ENCODE results near the gene CDH26. TPM values are rescaled to one million over a fixed set of nuclear protein-coding genes. Genes with fewer than 3 reads are reported as not detected.

The CDH26 gene
- total RNA-seq, 2 experiments from 2014 or later, result 0.19 to 0.36 TPM

GRCh38 chr20:60058879-60059278 is 100.7 kb downstream of the CDH26 start:
- Histone ChIP-seq H2AFZ (ENCODE audit: low read length) (peak overlapping the region; percentile 65; the same call in 1 of the 2 replicates), H4K20me1 (ENCODE audit: insufficient read depth, low read length) (no peaks in the 10 kb centered on the region), H3K4me2 (ENCODE audit: low read length) (no peak overlapping the region), H3K79me2 (ENCODE audit: insufficient read depth, low read depth, low read length) (no peaks in the 10 kb centered on the region), H3K27ac (ENCODE audit: low read depth, low read length, poor library complexity, severe bottlenecking) (no peak overlapping the region), H3K36me3 (ENCODE audit: insufficient read depth, low read length) (no peaks in the 10 kb centered on the region), H3K4me1 (ENCODE audit: insufficient read depth, low read length, poor library complexity, severe bottlenecking) (peaks cover 9% of the 10 kb centered on the region), H3K4me3 (ENCODE audit: low read depth, low read length, poor library complexity, severe bottlenecking) (no peak overlapping the region), H3K9me3 (ENCODE audit: low read length) (no peaks in the 10 kb centered on the region), H3K9me2 (ENCODE audit: insufficient read depth, low read length) (no peaks in the 10 kb centered on the region)
- CTCF ChIA-PET (ENCODE audit: unreplicated experiment), result no interaction called here
- DNase-seq (ENCODE audit: low spot score), result no peak
- no TSS peak for BruUV-seq (replicated peaks)
- POLR2A ChIA-PET, result no interaction called here
- no peak for TF ChIP-seq EZH2phosphoT487 (IDR thresholded peaks at IDR 0.05; ENCODE audit: borderline replicate concordance, low read depth, low read length)
- no peak for TF ChIP-seq CTCF (conservative IDR thresholded peaks at IDR 0.05; ENCODE audit: low read length)
- intact Hi-C loops (cut with micrococcal nuclease; ENCODE audit: unreplicated experiment), result no loop called here

- intact Hi-C loops (cut with micrococcal nuclease; ENCODE audit: unreplicated experiment), result no loop called here
Measured at GRCh38 chr20:60060006-60060557, 101.9 kb downstream of the CDH26 start.

More at GRCh38 chr20:60060006-60060557, 101.9 kb downstream of the CDH26 start:
- BruUV-seq (replicated peaks), result no TSS peak
- Histone ChIP-seq H3K4me3 (ENCODE audit: low read depth, low read length, poor library complexity, severe bottlenecking) (no peak overlapping the region), H3K4me2 (ENCODE audit: low read length) (no peak overlapping the region), H3K36me3 (ENCODE audit: insufficient read depth, low read length) (no peaks in the 10 kb centered on the region), H3K4me1 (ENCODE audit: insufficient read depth, low read length, poor library complexity, severe bottlenecking) (peaks cover 9% of the 10 kb centered on the region), H2AFZ (ENCODE audit: low read length) (no peak overlapping the region), H3K79me2 (ENCODE audit: insufficient read depth, low read depth, low read length) (no peaks in the 10 kb centered on the region), H3K9me3 (ENCODE audit: low read length) (no peaks in the 10 kb centered on the region), H3K9me2 (ENCODE audit: insufficient read depth, low read length) (no peaks in the 10 kb centered on the region), H3K27ac (ENCODE audit: low read depth, low read length, poor library complexity, severe bottlenecking) (no peak overlapping the region), H4K20me1 (ENCODE audit: insufficient read depth, low read length) (no peaks in the 10 kb centered on the region)
- ChIA-PET POLR2A (no interaction called here), CTCF (ENCODE audit: unreplicated experiment) (no interaction called here)
- no peak for DNase-seq (ENCODE audit: low spot score)
- TF ChIP-seq CTCF (conservative IDR thresholded peaks at IDR 0.05; ENCODE audit: low read length), result no peak
- TF ChIP-seq EZH2phosphoT487 (IDR thresholded peaks at IDR 0.05; ENCODE audit: borderline replicate concordance, low read depth, low read length), result no peak

Data from OCI-LY7 (cell line).